Kidney (tissue), 22 donors: ENCODE data around the gene MS4A4E. TPM values are rescaled to one million over a fixed set of nuclear protein-coding genes. Genes with fewer than 3 reads are reported as not detected.
"Not testable (repeated sequence)": the region's sequence is repeated elsewhere in the genome, so short reads cannot be mapped to it uniquely, and the experiment has no call there.

Experiments
- DNase-seq, 5 donors: peaks; one replicate each; pipeline ENCODE4 v3.0.0-alpha.2; 2013 to 2020
- FAIRE-seq: peaks from 2 replicates; lab custom pipeline; 2012; peaks lifted over from hg19 to GRCh38; lab: Jason Lieb, UNC
- H3K27ac ChIP-seq, 2 donors: one replicate each; pipeline ENCODE4 v1.7.0; 2013; ENCODE audit warnings: low read depth in 2 of 2, low read length in 2 of 2, inconsistent platforms in 1 of 2
- H3K27me3 ChIP-seq: one replicate; pipeline ENCODE4 v1.7.1; 2013; ENCODE audit warnings: low read length, inconsistent platforms; ENCODE audit not compliant: control insufficient read depth, insufficient read depth
- H3K36me3 ChIP-seq, 3 donors: one replicate each; pipeline versions ENCODE4 v1.7.0 to v1.7.1; 2013; ENCODE audit warnings: low read length in 3 of 3, control low read depth in 1 of 3, inconsistent platforms in 1 of 3; ENCODE audit not compliant: insufficient read depth in 3 of 3, control insufficient read depth in 2 of 3
- H3K4me1 ChIP-seq, 3 donors: one replicate each; pipeline versions ENCODE4 v1.7.0 to v1.7.1; 2013; ENCODE audit warnings: low read length in 3 of 3, inconsistent platforms in 1 of 3, low read depth in 1 of 3; ENCODE audit not compliant: control insufficient read depth in 2 of 3, insufficient read depth in 2 of 3
- H3K4me3 ChIP-seq, 3 donors: one replicate each; pipeline versions ENCODE4 v1.7.0 to v1.8.1; 2013; ENCODE audit warnings: low read length in 3 of 3, control low read depth in 1 of 3, inconsistent platforms in 1 of 3
- H3K9ac ChIP-seq, 3 donors: one replicate each; pipeline versions ENCODE4 v1.7.0 to v1.7.1; 2013; ENCODE audit warnings: low read length in 3 of 3, control low read depth in 1 of 3, inconsistent platforms in 1 of 3
- H3K9me3 ChIP-seq, 3 donors: one replicate each; pipeline versions ENCODE4 v1.7.0 to v1.7.1; 2013; ENCODE audit warnings: low read length in 3 of 3, control low read depth in 1 of 3, inconsistent platforms in 1 of 3; ENCODE audit not compliant: control insufficient read depth in 2 of 3, insufficient read depth in 1 of 3
- CTCF ChIP-seq: IDR thresholded peaks from 3 replicates; pipeline ENCODE4 v1.5.1; 2012; ENCODE audit warnings: mild to moderate bottlenecking, moderate library complexity, borderline replicate concordance; ENCODE audit not compliant: insufficient read depth; ENCODE audit errors: extremely low read depth
- intact Hi-C: fragments of 100-400 bp; cut with DNase I; formaldehyde crosslinking; loops from one replicate; pipeline ENCODE4 v1.11.1; 2022
- long read RNA-seq, 10 donors: library from polyadenylated mRNA in 1 of 10; unstranded in 1 of 10; transcript quantifications; one replicate each; pipeline ENCODE4 v2.0.0 and lab custom pipeline, GENCODE V29; 2021 to 2026
- polyA plus RNA-seq: library from polyadenylated mRNA; stranded (reverse); fragments of 350-450 nt; fragmentation: Illumina TruSeq; extraction: RNeasy Lipid Tissue Mini Kit (QIAGEN cat#74804); gene quantifications from one replicate; pipeline ENCODE4 v1.2.3, GENCODE V29; 2014; ENCODE audit warnings: low read depth, low replicate concordance; ENCODE audit not compliant: insufficient read depth
- total RNA-seq: library from RNA; stranded (reverse); fragmentation: NEBNext Ultra II Directional; extraction: Animal tissue kit (Norgen Biotek cat#: 25700); gene quantifications from one replicate; pipeline ENCODE4 v1.2.1, GENCODE V29; 2021
- donor health status: control.
- donor health status: control.
- donor health status: control.
- donor health status: control.
- donor health status: control.
- donor health status: DM: yes; HTN: yes; CAD: no.
- donor health status: Normal renal cell carcinoma (clear cell type).

The MS4A4E gene
- total RNA-seq: 9.4 TPM
- polyA plus RNA-seq: not detected
- long read RNA-seq, donor 1: 0 reads
- long read RNA-seq, donor 2: 0 reads
- long read RNA-seq, donor 3: 0 reads
- long read RNA-seq, donor 4: 0 reads
- long read RNA-seq, donor 5: 0 reads
- long read RNA-seq, donor 6: 0 reads
- long read RNA-seq, donor 7, partial matches to known transcripts: 0 of 2 reads
- long read RNA-seq, donor 7, other reads (novel, unspliced or antisense): 2 of 2 reads
- long read RNA-seq, donor 8: 0 reads
- long read RNA-seq, donor 9: 0 reads
- long read RNA-seq, donor 10: 0 reads

- Histone ChIP-seq H3K36me3 (no peaks in the 10 kb centered on the region), H3K4me3 (no peak within 1 kb of the TSS), H3K9me3 (no peaks in the 10 kb centered on the region), H3K27ac (no peak within 1 kb of the TSS), H3K4me1 (no peaks in the 10 kb centered on the region), H3K27me3 (no peaks in the 10 kb centered on the region), H3K9ac (no peak within 1 kb of the TSS)
- FAIRE-seq (no peak), DNase-seq (no peak)
- TF ChIP-seq CTCF: no peak
- intact Hi-C loops: no loop called here
Measured at GRCh38 chr11:60242740-60243239, at the start of gene MS4A4E. Gene MS4A4E, minus strand, starts transcription at chr11:60243137. Its CDS starts 13,082 bp downstream, at chr11:60230055.

DNA sequence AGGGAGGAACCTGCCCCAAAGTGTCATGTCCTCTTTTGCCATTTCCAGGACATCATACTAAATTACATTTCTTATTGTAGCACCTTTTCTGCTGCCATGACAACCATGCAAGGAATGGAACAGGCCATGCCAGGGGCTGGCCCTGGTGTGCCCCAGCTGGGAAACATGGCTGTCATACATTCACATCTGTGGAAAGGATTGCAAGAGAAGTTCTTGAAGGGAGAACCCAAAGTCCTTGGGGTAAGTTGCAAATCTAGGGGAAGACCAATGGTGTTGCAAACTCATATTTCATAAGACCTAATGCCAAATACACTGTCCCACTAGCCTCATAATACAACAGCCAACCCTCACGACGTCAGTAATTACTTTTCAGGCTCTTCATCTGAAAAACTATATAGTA, 49.2 kb upstream of the MS4A4E start:
- H3K27ac ChIP-seq: no peak overlapping the region
- no peak overlapping the region for H3K4me3 ChIP-seq
- intact Hi-C loops: no loop called here
- H3K27me3 ChIP-seq: no peaks in the 10 kb centered on the region
- H3K9ac ChIP-seq: no peak overlapping the region
- no peak for TF ChIP-seq CTCF
- no peaks in the 10 kb centered on the region for H3K36me3 ChIP-seq
- H3K9me3 ChIP-seq: no peaks in the 10 kb centered on the region
- FAIRE-seq (no peak), DNase-seq (no peak)
- H3K4me1 ChIP-seq: no peaks in the 10 kb centered on the region

DNA sequence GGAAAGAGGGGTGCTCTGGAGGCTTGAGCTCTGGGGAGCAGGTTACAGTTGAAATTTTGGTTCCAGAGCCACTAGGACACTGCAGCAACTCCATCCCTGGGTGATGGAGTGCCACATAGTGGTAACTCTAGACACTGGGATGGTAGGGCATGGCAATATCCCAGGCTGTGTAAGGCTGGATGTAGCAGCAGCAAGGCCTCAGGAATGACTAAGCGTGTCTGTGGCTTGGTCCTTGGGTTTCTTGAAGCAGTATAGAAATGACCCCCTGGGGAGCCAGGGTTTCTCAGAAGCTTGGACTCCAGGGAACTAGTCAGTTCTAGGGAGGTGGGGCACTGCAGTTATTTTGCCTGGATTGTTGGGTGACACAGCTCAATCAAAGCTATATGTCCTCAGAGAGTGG, 45.6 kb upstream of the MS4A4E start:
- Histone ChIP-seq H3K9me3 (no peaks in the 10 kb centered on the region), H3K4me1 (no peaks in the 10 kb centered on the region), H3K27ac (no peak overlapping the region), H3K4me3 (no peak overlapping the region), H3K27me3 (no peaks in the 10 kb centered on the region), H3K36me3 (no peaks in the 10 kb centered on the region), H3K9ac (no peak overlapping the region)
- TF ChIP-seq CTCF: no peak
- intact Hi-C loops: no loop called here
- FAIRE-seq (no peak), DNase-seq (no peak)

- DNase-seq, H3K4me3 ChIP-seq, intact Hi-C loops, H3K27me3 ChIP-seq, H3K9me3 ChIP-seq, H3K4me1 ChIP-seq, FAIRE-seq, H3K27ac ChIP-seq, H3K36me3 ChIP-seq, H3K9ac ChIP-seq: not testable (repeated sequence)
Measured at GRCh38 chr11:60285411-60286126, 42.6 kb upstream of the MS4A4E start.
